AG09309 (cell line): ENCODE data around the gene PPARG.

Experiments
- DNase-seq: peaks from one replicate; pipeline ENCODE4 v3.0.0-alpha.2; 2010; ENCODE audit warnings: low read depth
- H3K4me3 ChIP-seq: 2 replicates; pipeline ENCODE4 v1.5.1; 2011; ENCODE audit warnings: mild to moderate bottlenecking, low read depth, low read length, moderate library complexity; ENCODE audit not compliant: control insufficient read depth
- TF ChIP-seq, protein P1 (sequence below): IDR thresholded peaks from 2 replicates; pipeline ENCODE4 v1.5.1; 2011; ENCODE audit warnings: mild to moderate bottlenecking, low read depth, low read length, inconsistent platforms; ENCODE audit not compliant: insufficient read depth, control insufficient read depth; ENCODE audit errors: missing control alignments

Gene PPARG

DNA sequence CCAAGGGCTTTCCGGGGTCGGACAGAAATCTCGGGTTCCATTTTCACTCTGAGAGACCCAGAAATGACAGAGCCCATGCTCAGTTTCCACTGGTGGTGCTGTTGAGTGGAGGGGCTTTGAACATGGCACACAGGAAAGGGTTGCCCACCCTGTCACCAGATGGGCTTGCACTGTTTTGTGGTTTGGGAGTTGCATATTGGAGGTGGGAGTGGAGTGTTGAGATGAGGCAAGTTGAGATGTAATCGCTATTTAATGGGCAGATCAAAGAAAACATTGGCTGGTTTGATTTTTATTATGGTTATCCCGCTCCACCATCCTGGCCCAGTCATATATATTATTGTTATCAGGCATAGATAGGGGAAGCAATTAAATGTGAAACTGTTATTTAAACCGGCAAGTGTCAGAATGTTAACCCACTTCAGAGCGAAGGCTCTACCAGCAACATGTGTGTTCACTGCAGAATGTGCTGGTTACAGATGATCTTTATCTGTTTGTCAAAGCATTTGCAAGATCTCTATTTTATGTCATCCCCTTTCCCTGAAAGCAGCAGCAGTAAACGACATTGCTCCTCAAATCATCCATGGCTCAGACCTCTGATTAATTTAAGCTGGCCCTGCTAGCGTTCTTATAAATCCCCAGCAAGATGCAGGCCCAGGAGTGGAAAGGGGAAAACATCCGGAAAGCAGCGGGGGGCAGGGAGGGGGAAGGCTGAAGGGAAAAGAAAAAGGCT is 137.1 kb downstream of the PPARG start:
- no peak for DNase-seq
- TF ChIP-seq, protein P1, sequence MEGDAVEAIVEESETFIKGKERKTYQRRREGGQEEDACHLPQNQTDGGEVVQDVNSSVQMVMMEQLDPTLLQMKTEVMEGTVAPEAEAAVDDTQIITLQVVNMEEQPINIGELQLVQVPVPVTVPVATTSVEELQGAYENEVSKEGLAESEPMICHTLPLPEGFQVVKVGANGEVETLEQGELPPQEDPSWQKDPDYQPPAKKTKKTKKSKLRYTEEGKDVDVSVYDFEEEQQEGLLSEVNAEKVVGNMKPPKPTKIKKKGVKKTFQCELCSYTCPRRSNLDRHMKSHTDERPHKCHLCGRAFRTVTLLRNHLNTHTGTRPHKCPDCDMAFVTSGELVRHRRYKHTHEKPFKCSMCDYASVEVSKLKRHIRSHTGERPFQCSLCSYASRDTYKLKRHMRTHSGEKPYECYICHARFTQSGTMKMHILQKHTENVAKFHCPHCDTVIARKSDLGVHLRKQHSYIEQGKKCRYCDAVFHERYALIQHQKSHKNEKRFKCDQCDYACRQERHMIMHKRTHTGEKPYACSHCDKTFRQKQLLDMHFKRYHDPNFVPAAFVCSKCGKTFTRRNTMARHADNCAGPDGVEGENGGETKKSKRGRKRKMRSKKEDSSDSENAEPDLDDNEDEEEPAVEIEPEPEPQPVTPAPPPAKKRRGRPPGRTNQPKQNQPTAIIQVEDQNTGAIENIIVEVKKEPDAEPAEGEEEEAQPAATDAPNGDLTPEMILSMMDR = no peak
- H3K4me3 ChIP-seq = no peak overlapping the region

DNA sequence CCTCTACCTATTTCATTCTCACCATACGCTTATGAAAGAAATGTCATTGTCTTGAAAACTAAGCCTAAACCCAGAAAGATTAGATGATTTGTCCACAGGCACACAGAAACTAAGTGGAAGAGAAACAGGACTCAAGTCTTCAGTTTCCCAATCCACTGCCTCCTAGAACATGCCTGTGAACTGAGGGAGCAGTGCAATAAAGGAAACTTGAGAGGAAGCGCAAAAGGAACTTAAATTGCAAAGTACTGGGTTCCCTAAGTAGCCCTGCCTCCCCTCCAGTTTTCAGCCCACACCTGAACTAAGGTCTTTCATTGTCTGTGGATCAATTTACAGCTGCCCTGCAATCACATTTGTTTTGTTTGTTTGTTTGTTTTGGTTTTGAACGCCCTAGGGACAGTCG is 138.7 kb downstream of the PPARG start:
- H3K4me3 ChIP-seq = no peak overlapping the region
- TF ChIP-seq, protein P1 = no peak
- DNase-seq = no peak

DNA sequence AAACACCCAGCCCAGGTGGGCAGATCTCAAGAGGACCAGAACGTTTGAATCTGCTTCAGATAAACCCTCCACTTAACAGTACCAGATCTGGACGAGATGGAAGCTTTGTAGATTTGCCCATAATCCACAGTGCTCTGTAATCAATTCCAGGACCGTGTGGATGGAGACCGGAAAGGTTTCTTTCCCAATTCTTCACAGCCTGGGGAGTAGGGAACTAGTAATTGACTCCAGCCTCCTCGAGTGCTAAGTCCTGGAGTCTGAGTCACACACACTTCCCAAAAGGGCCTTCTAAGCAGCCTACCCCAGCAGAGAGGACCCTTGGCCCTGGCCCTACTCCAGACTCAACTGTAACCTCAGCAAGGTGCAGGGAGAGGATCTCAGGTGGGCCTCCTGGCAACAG is 139.3 kb downstream of the PPARG start:
- no peak for DNase-seq
- H3K4me3 ChIP-seq = no peak overlapping the region
- TF ChIP-seq, protein P1 = no peak

DNA sequence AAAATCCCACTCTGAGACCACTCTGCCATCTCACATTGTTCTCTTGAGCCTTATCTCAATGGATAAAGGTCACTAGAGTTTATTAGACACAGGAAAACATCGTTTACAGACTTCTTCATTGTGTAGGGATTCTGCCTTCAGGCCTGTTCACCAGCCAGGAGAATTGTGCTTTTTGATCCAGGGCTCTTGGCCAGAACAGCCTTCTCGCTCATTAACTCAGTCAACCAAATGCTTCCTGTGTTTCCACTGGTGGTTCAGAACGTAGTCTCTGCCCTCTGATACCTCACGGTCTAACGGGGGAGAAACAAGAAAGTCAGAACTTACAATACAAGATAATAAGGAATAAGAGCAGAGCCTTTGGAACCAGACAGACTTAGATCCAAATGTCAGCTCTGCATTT is 141.2 kb downstream of the PPARG start:
- TF ChIP-seq, protein P1 = no peak
- H3K4me3 ChIP-seq = no peak overlapping the region
- DNase-seq = no peak

DNA sequence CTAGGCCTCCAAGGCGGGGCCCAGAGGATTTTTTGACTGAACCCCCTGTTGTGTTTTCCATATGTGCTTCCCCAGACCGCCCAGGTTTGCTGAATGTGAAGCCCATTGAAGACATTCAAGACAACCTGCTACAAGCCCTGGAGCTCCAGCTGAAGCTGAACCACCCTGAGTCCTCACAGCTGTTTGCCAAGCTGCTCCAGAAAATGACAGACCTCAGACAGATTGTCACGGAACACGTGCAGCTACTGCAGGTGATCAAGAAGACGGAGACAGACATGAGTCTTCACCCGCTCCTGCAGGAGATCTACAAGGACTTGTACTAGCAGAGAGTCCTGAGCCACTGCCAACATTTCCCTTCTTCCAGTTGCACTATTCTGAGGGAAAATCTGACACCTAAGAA is 145.0 kb downstream of the PPARG start:
- TF ChIP-seq, protein P1 = no peak
- no peak for DNase-seq
- no peak overlapping the region for H3K4me3 ChIP-seq

DNA sequence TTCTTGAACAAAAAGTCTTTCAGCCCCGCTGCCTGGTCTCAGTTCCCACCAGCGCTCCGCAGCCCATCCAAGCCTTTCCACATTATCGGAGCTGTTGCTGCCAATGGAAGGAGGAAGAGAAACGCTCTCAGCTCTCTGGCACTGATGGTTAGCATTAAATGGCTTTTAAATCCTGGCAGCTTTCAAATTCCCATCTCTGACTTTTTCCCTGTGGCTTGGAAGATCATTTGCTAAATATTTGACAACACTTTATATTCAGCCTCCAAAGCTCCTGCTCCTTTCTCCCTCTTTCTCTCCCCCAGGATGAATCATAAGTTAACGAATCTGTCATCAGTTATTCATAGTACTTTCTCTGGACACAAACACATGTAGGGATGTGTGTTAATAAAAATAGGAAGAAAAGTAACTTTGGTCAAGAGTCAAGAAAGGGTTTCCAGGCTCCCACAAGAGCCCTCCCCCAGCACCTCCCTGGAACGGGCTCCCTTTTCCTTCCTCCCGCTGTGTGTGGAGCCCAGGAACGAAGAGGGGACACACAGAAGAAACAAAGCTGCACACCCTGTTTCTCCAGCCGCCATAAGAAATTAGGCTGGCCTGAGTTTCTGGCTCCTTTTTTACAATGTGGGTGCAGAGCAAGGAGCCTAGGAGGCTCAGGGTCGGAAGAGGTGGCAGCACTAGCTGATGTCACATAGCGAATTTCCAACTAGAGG is 147.8 kb downstream of the PPARG start:
- TF ChIP-seq, protein P1 = no peak
- DNase-seq = peak; percentile 8
- no peak overlapping the region; the same call in 1 of the 2 replicates for H3K4me3 ChIP-seq

DNA sequence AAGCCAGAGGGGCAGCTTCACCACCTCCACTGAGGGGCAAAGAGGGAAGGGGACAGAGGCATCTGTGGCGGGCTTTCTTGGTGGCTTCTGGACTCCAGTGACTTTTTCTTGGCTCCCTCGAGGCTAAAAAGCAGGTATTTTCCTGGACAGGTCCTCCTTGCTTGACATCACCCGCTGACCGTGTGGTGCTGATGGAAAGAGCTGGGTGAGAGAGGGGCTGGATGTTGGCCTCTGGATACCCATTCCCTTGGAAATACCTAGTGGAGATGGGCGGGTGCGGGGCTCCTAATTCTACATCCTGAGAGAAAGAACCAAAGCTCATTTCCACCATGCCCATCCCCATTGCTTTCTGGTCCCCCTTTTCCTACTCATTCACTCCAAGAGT is 148.3 kb downstream of the PPARG start:
- DNase-seq = no peak

More for the DNA sequence above, 148.3 kb downstream of the PPARG start:
- TF ChIP-seq, protein P1 = no peak
- H3K4me3 ChIP-seq = no peak overlapping the region
